GM19372 (cell line): ENCODE data around the gene MAMSTR.

ENCODE experiments used
- ATAC-seq: cut with Tn5 transposase; IDR thresholded peaks from one replicate; pipeline ENCODE4 v1.9.1; 2021; ENCODE audit warnings: mild to moderate bottlenecking, low read depth, moderate library complexity; ENCODE audit not compliant: unreplicated experiment

MAMSTR gene

GRCh38 chr19:48746738-48747575 lies 27.4 kb upstream of the MAMSTR start, which contains the start of gene IZUMO1:
IZUMO1 (minus strand) TSS chr19:48746909; CDS start chr19:48745859, 1,050 bp downstream.
- no peak for ATAC-seq

DNA sequence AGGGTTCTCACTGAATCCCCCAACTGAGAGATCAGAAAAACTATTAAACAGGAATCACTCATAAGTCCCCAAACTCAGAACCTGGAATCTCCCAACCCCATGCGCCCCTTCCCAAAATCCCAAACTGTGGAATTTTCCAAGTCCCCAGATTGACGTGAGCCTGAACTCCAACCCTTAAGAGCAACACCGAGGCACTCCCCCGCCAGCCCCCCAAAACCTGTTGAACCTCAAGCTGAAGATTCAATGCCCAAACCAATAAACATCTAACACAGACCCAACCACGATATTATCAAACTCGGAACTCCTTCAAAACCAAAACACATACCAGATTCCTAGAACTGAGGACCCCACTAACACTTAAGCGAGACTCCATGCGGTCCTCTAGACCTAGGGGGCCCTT lies 26.6 kb upstream of the MAMSTR start:
- ATAC-seq = no peak

DNA sequence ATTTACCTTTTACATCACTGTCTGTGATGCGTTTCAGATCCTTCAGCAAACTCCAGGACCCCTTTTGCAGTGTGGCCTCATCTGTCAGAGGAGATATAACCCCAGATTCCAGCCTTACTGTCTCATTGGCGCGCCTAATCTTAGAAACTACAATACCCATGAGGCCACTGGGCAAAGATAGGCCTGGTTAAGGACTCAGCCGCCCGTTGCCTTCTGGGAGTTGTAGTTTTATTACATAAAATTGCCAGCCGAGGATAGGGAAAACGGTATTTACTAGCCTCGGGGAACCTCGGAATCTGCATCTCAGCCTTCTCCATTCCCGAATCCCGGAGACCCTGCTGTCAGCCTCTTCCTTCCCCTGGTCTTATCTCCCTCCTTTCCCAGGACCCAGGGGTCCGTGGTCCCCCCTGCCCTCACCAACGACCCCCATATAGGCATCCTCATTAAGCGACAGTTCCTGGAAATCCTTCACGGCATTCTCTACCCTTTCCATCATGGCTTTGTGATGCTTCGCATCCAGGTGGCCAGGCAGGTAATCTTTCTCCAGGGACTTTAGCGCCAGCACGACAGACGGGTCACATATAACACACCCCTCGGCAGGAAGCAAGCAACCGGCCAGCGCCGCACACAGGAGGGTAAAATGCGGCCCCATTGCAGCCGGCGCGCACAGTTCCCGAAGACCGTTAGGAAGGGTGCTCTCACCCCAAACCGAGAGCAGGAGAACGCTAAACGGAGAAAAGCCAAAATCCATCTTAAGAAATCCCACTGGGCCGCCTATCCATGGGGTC lies 25.9 kb upstream of the MAMSTR start:
- no peak for ATAC-seq

DNA sequence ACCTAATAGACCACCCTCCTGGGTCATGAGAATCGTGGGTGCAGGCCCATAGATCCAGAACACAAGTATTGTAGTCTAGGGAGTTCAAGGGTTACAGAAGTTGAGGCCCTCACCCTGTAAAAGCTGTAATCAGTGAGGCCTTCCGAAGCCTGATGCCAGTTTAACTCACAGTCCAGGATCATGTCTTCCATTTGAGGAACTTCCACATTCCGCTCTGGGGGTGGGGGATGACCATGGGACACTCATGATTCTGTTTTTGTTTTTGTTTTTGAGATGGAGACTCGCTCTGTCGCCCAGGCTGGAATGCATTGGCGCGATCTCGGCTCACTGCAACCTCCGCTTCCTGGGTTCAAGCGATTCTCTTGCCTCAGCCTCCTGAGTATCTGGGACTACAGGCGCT lies 22.6 kb upstream of the MAMSTR start:
- no peak for ATAC-seq

DNA sequence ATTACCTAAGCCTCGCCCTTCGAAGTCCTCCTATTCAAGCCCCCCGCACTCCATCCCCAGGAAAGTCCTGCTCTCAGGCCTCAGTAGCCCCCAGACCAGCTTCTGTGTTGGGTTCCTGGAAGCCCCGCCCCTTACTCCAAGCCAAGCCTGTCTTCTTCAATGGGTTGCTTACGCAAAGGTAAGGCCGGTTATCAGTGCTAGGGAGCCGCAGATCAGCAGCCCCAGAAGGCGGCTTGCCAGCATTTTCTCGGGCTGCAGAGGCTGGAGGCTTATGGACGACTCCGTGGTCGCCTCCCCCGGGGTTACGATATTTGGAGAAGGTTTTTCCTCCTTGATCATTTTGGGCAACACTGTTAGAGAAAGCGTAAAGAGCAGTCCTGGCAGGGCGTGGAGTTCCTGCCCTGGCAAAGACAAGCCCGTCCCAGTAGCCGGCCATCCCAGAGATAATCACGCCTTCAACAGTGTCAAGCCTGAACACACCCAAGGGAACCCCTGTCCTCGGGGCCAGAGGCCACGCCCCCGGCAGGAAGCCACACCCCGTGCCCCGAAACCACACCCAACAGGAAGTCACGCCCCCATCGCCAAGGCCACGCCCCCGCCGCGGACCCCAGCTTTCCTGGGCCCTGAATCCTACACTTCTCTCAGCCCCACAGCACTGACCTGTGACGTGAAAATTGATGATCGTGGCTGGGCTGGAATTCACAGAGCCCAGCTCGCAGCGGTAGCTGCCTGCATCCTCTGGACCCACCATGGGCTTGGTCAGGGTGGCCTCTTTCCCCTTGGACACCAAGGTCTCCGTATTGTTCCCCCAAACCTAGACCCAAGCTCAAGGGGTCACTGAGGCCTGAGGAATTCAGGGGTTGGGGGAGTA lies 21.8 kb upstream of the MAMSTR start:
- no peak for ATAC-seq

GRCh38 chr19:48740164-48740972 lies 20.8 kb upstream of the MAMSTR start, which contains the start of gene RASIP1:
RASIP1 (minus strand) TSS chr19:48740610; CDS start chr19:48740282, 328 bp downstream.
- no peak for ATAC-seq

DNA sequence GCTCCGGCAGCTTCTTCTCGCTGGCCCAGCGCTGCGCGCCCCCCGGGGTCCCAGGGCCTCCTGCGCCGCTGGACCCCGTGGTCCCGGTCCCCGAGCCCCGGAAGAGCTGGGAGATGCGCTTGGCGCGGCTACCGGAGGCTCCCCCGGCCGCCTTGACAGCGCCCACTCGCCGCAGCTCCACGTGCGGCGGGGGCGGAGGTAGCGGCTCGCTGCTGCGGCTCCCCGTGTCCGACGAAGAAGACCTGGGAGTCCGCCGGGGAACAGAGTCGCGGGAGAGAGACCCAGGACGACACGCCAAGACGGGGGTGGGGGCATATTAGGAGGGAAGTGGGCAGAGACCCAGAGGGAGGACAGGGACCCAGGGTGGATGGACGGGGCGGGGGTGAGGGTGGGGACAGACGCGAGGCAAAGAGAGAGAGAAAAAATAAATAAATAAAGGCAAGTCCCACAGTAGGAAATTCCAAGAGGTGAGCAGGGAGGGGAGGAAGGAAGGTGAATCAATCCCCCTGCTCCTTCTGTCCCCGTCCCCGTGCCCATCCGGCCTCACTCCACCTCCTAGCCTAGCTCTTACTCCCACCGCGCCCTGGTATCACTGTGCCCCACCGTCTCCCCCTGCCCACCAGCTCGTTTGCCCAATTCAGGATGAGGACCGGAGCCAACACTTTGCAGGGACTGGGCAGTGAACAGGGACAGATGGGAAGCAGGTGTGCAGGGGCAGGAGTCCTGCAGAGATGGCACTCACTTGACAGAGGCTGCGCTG lies 20.1 kb upstream of the MAMSTR start:
- no peak for ATAC-seq

DNA sequence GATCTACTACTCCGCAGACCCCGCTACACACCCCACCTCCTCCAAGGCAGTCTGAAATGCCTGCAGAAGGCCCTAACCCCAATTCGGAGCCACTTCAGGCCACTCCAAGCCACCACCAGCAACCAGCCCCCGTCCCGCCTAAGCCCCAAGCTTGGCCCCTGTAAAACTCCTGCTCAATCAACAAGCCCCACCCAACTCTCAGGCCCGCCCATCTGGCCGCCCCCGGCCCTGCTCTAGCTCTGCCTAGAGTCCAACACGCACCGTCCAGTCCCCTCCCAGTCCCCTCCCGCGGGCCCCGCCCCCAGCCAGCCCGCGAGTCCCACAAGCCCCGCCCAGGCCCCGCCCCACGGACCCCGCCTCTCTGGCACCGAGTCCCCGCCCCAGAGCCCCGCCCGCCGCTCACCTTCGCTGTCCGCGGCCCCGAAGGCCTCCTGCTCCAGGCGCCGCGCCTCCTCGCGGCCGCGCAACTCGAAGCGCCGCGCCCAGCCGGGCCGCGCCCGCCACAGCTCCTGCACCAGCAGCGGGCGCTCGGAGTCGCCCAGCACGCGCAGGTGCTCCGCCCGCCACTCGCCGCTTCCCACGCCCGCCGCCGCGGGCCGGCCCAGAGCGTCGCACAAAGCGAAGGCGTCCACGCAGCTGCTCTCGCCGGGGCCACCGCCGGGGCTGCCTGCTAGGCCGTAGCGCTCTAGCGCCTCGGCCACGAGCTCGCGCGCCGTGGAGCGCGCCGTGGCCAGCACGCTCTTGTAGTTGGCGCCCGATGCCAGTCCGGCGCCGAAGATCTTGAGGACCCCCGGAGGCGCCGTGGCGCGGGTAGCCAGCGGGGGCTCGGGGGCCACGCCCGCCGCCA lies 19.3 kb upstream of the MAMSTR start:
- peak; percentile 90 for ATAC-seq

GRCh38 chr19:48737360-48737998 lies 18.0 kb upstream of the MAMSTR start:
- ATAC-seq = no peak

- no peak for ATAC-seq
Measured at GRCh38 chr19:48735031-48735615, 15.6 kb upstream of the MAMSTR start.

DNA sequence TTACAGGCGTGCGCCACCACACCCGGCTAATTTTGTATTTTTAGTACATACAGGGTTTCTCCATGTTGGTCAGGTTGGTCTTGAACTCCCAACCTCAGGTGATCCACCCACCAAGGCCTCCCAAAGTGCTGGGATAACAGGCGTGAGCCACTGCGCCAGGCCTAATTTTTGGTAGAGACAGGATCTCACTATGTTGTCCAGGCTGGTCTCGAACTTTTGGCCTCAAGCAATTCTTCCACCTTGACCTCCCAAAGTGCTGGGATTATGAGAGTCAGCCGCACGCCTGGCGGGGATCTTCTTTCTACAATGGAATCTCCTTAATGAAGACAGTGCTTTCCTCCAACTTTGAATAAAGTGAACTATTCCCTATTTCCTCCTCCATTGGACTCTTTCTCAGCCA lies 15.1 kb upstream of the MAMSTR start:
- no peak for ATAC-seq

GRCh38 chr19:48731452-48731851 lies 11.9 kb upstream of the MAMSTR start:
- no peak for ATAC-seq

- no peak for ATAC-seq
Measured at GRCh38 chr19:48728911-48729664, 9.6 kb upstream of the MAMSTR start.

DNA sequence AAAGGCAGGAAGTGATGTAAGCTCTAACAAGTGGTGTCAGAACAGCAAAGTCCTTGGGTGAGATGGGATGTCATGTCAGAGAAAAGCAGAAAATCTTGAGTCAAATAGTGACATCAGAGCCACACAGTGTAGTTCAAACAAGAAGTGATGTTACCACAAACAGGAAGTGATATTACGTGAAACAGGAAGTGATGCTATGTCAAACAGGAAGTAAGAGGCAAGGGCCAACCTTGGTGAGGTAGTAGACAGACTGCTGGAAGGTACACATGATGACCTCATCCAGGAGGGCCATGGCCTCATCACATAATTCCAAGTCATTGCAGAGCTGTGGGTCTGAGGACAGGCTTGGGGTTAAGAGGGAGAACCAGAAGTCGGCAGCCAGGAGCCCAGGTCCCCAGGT lies 7.0 kb upstream of the MAMSTR start:
- ATAC-seq = no peak

GRCh38 chr19:48724796-48725753 lies 5.5 kb upstream of the MAMSTR start:
- ATAC-seq = no peak
